Epithelial cell of proximal tubule (primary cell): Measurements from ENCODE around the gene MEX3A. TPM values are rescaled to one million over a fixed set of nuclear protein-coding genes. Genes with fewer than 3 reads are reported as not detected.
A peak's percentile ranks its signal among the peaks of the same experiment; 100 is the strongest.
"Not testable (repeated sequence)": the region's sequence is repeated elsewhere in the genome, so short reads cannot be mapped to it uniquely, and the experiment has no call there.

Experiments used
- DNase-seq: peaks from one replicate; pipeline ENCODE4 v3.0.0-alpha.2; 2011; ENCODE audit warnings: low read depth
- H3K4me3 ChIP-seq: 2 replicates; pipeline ENCODE4 v1.5.1; 2011; ENCODE audit warnings: low read depth, mild to moderate bottlenecking, low read length
- total RNA-seq: library from RNA; depleted of rRNA; stranded (reverse); fragments of >200 nt; gene quantifications from 2 replicates; pipeline ENCODE4 v1.2.3, GENCODE V29; 2015
- TF ChIP-seq, protein P1 (sequence below): conservative IDR thresholded peaks from 2 replicates; pipeline ENCODE4 v1.5.1; 2012; ENCODE audit warnings: low read depth, mild to moderate bottlenecking, low read length

The MEX3A gene
- total RNA-seq, 1 donor from 2014 or later = 14.8 TPM

DNA sequence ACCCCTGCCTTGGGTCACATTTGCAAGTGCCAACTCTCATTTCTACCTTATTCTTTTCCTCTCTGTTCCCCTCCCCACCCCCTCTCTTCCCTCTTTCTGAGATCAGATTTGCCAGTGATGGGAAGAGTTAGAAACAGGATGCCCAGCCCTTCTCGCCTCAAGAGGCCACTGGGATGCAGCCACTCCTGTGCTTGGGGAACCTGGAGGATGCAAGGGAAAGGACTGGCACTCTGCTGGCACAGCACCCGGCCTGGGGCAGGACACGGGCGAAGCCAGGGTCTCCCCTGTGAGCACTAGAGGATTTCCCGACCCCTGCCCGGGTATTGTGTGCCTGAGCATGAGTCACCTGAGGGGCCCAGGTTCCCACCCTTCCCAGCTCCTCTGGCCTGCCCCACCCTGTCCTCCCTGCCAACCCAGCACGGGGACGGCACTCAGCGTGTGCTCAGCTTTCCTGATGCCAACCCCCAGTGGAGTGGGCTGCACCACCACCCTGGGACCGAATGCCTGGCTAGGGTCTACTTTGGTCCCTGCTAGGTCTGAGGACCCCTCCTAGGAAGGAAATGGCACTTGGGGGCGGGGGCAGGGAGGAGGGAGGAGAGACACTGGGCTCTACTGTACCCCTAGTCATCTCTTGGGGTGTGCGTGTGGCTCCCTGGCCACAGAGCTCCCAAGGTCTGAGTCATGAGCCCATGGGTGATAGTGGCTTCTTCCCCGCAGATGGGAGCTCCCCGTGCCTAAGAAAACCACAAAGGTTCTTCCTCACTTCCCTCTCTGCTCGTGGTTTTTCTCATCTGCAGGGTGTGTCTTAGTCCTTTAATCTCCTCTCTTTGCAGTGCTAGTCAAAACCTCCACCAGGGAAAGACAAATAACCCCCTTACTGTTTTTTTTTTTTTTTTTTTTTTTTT lies 44.6 kb upstream of the MEX3A start:
- no peak for DNase-seq
- H3K4me3 ChIP-seq = peak overlapping the region; percentile 15
- TF ChIP-seq, protein P1, sequence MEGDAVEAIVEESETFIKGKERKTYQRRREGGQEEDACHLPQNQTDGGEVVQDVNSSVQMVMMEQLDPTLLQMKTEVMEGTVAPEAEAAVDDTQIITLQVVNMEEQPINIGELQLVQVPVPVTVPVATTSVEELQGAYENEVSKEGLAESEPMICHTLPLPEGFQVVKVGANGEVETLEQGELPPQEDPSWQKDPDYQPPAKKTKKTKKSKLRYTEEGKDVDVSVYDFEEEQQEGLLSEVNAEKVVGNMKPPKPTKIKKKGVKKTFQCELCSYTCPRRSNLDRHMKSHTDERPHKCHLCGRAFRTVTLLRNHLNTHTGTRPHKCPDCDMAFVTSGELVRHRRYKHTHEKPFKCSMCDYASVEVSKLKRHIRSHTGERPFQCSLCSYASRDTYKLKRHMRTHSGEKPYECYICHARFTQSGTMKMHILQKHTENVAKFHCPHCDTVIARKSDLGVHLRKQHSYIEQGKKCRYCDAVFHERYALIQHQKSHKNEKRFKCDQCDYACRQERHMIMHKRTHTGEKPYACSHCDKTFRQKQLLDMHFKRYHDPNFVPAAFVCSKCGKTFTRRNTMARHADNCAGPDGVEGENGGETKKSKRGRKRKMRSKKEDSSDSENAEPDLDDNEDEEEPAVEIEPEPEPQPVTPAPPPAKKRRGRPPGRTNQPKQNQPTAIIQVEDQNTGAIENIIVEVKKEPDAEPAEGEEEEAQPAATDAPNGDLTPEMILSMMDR = no peak

DNA sequence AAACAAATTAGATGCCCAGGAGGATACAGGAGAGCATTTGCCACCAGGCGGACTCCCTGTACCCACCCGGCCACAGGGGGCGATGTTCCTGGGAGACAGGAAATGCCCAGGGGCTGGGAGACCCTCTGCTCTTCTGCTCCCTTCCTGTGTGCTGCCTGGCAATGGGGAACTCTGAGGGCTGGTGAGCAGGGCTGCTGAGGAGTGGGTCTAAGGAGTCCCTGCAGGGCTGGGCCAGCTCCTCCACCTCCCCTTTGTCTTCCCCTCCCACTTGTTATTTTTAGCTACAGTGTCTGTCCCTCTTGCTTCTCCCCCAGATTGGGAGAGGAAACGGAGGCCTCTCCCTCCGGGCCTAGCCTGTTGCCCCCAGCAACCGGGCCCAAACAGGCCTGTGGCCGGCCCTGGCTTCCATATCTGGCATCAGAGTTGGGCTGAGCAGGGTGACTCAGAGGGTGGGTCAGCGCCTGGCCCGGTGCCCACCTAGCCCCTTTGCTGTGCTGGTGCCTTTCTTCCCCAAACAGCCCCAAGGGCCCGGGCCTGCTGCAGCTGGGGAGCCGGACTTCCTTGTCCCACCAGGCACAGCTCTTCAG lies 43.9 kb upstream of the MEX3A start:
- no peak for DNase-seq
- peak overlapping the region; percentile 15 for H3K4me3 ChIP-seq

DNA sequence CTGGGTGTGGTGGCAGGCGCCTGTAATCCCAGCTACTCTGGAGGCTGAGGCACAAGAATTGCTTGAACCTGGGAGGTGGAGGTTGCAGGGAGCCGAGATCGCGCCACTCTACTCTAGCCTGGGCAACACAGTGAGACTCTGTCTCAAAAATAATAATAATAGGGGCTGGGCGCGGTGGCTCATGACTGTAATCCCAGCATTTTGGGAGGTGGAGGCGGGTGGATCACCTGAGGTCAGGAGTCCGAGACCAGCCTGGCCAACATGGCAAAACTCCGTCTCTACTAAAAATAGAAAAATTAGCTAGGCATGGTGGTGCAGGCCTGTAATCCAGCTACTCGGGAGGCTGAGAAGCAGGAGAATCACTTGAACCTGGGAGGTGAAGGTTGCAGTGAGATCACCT lies 43.3 kb upstream of the MEX3A start:
- not testable (repeated sequence) for DNase-seq, H3K4me3 ChIP-seq

More for the DNA sequence above, 43.9 kb upstream of the MEX3A start:
- TF ChIP-seq, protein P1 = peak; percentile 56

DNA sequence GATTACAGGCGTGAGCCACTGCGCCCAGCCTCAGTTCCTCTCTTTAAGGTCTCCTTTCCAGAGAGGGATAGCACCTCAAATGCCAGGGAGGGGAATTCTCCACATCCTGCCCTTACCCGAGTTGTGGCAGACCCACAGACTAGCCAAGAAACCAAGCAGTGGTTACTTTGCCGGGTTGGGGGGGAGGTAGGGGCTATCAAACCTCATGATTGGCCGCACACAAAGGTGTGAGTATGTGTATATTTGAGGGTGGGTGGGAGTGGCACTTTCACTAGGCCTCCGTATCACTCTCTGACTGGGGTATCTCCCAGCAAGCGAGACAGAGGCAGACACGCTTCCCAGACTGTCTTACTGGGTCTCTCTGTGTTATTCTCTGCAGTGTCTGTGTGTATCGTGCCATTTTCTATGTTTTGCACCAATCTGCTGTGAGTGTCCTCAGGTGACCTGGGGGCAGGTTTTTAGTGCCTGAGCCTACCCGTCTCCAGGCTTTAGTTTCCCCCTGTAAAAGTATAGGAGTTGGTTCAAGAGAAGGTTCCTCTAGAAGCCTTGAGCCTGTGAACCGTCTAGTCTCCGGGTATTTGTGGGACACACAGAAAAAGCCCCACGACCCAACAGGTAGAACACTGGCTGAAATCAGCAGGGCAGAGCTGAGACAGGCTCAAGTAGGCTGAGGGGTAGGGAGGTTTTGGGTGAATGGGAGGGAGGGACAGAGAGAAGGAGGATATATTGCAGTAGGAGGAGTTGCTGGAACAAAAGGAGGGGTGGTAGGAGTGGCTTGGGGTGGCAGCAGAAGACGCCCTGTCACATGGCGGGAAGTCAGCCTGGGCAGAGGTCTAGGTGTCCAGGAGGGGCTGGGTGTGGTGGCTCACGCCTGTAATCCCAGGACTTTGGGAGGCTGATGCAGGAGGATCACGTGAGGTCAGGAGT lies 42.6 kb upstream of the MEX3A start:
- no peak overlapping the region for H3K4me3 ChIP-seq
- TF ChIP-seq, protein P1 = no peak
- no peak for DNase-seq

DNA sequence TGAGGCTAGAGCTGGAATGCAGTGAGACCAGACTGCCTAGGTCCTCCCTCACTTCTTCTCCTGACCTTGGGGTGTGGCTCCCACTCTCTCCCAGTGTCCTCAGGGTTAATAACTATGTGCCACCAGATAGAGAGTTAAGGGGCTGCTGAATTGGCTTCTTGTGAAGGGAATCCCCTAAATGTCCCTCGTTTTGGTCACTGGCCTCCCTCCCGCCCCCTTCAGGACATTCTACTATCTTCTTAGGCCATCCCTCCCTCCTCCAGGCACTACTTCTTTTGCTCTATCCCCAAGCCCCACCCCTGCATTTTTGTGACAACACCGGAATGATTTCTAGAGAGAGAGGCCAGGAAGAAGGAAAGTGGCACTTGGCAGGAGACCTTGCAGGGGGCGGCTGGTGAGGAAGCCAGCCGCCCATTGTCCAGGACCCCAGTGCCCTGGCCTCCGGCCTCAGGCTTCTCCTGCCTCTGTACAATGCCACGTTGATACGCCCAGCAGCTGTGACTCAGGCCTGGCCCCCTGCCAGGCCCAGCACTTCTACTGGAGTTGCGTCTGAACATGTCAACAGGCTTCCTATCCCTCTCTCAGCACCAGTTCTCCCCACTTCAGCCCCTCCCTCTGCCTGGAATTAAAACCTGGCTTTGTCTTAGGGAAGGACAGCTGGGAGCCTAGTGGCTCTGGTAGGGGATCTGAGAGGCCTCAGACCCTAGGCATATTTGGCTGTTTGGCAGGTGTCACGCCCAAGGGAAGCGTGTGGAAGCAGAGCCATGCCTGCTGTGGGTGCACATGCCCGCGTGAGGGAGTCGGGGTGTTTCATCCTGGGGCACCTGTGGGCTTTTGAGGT lies 41.3 kb upstream of the MEX3A start:
- TF ChIP-seq, protein P1 = peak; percentile 46
- DNase-seq = no peak
- peak overlapping the region; percentile 41 for H3K4me3 ChIP-seq

DNA sequence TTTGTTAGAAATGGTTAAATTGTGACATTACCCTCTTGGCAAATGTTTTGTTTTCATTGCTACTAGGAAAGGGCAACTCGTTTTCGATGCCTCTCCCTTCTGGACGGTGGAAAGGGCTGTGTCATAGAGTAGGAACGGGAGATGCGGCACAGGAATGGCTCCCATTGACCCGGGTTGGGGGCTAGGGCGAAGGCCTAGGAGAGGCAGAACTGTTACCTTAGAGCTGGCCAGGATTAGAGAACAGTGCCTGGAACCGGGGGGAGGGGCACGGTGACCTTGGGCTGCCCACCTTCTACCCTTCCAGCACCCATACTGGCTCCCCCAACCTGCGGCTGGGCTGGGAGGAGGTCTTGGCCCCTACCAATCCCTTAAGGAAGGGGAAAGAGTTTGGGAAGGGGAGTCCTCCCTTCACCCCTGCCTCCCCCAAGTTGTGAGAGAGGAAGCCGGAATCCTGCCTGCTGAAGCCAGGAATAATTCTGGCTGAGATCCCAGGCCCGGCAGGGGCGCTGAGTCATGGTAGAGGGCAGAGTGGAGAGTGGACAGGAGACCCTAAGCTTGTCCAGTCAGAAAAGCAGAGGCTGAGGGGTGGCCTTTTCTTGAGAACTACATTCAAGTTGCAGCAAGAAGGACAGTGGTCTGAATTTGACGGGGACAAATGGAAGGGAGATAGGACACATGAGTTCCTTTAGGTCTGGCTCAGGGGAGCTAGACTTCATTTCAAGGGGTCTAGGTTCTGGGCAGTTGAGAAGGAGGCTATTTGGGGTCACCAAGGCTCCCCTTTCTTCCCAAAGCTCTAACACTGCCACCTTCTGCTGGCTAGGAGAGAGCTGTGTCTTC lies 40.5 kb upstream of the MEX3A start:
- TF ChIP-seq, protein P1 = no peak
- peak overlapping the region; percentile 41 for H3K4me3 ChIP-seq
- DNase-seq = no peak
